CD14-positive monocyte (primary cell): ENCODE measurements around the gene CBLB. TPM values are rescaled to one million over a fixed set of nuclear protein-coding genes. Genes with fewer than 3 reads are reported as not detected.

Experiments used
- DNase-seq, 3 donors: peaks; one replicate each; pipeline ENCODE4 v3.0.0-alpha.2; 2011 to 2022
- H2AFZ ChIP-seq: 2 replicates; pipeline ENCODE4 v1.6.0; 2012; ENCODE audit warnings: mild to moderate bottlenecking, low read depth, low read length, inconsistent platforms; ENCODE audit not compliant: insufficient read depth, poor library complexity, severe bottlenecking
- H3K27ac ChIP-seq, 2 donors: 1 replicate in 1 of 2; 2 replicates in 1 of 2; pipeline ENCODE4 v1.5.1; 2012 to 2013; ENCODE audit warnings: low read length in 2 of 2, control low read depth in 1 of 2, inconsistent platforms in 1 of 2, low read depth in 1 of 2, mild to moderate bottlenecking in 1 of 2
- H3K27me3 ChIP-seq, 2 donors: one replicate each; pipeline versions ENCODE4 v1.6.0 to v1.6.1; 2011 to 2013; ENCODE audit warnings: low read length in 2 of 2; ENCODE audit not compliant: control insufficient read depth in 2 of 2, insufficient read depth in 2 of 2
- H3K36me3 ChIP-seq, 2 donors: replicated peaks in 1 of 2; 1 replicate in 1 of 2; 2 replicates in 1 of 2; pipeline versions ENCODE4 v1.5.1 to v1.6.1; 2012 to 2013; ENCODE audit warnings: low read length in 2 of 2, control low read depth in 1 of 2, inconsistent platforms in 1 of 2, mild to moderate bottlenecking in 1 of 2; ENCODE audit not compliant: insufficient read depth in 2 of 2, control insufficient read depth in 1 of 2
- H3K4me1 ChIP-seq, 2 donors: 1 replicate in 1 of 2; 2 replicates in 1 of 2; pipeline versions ENCODE4 v1.5.1 to v1.6.1; 2012 to 2013; ENCODE audit warnings: low read length in 2 of 2, control low read depth in 1 of 2, inconsistent platforms in 1 of 2, mild to moderate bottlenecking in 1 of 2, moderate library complexity in 1 of 2; ENCODE audit not compliant: insufficient read depth in 2 of 2, control insufficient read depth in 1 of 2
- H3K4me2 ChIP-seq: replicated peaks from 2 replicates; pipeline ENCODE3; 2012; ENCODE audit warnings: low read length, moderate library complexity, mild to moderate bottlenecking; ENCODE audit not compliant: poor library complexity, severe bottlenecking; ENCODE audit errors: extremely low read depth
- H3K4me3 ChIP-seq, 3 experiments: fragments of 200-600 bp in 1 of 3; sonication (generic) in 1 of 3; replicated peaks in 1 of 3; 1 replicate in 2 of 3; 2 replicates in 1 of 3; pipeline ENCODE4 v1.5.1; 2011 to 2013; ENCODE audit warnings: low read length in 3 of 3, mild to moderate bottlenecking in 3 of 3, control low read depth in 2 of 3, low read depth in 2 of 3, inconsistent platforms in 1 of 3, moderate library complexity in 1 of 3
- H3K79me2 ChIP-seq: 2 replicates; pipeline ENCODE4 v1.6.0; 2012; ENCODE audit warnings: mild to moderate bottlenecking, control low read depth, inconsistent platforms, low read length, moderate library complexity; ENCODE audit not compliant: insufficient read depth
- H3K9ac ChIP-seq: 2 replicates; pipeline ENCODE4 v1.6.0; 2017; ENCODE audit warnings: low read length, mild to moderate bottlenecking; ENCODE audit not compliant: insufficient read depth, poor library complexity, severe bottlenecking
- H3K9me3 ChIP-seq, 2 donors: replicated peaks in 1 of 2; 1 replicate in 1 of 2; 2 replicates in 1 of 2; pipeline versions ENCODE4 v1.5.1 to v1.6.1; 2012 to 2013; ENCODE audit warnings: low read length in 2 of 2, control low read depth in 1 of 2; ENCODE audit not compliant: control insufficient read depth in 1 of 2, insufficient read depth in 1 of 2
- H4K20me1 ChIP-seq: 2 replicates; pipeline ENCODE4 v1.6.0; 2012; ENCODE audit warnings: mild to moderate bottlenecking, low read length, control low read depth, moderate library complexity; ENCODE audit not compliant: insufficient read depth
- H3K27ac Mint-ChIP-seq, 7 donors: one replicate each; pipeline ENCODE4 v1.8.0; 2020; ENCODE audit warnings: mild to moderate bottlenecking in 7 of 7, mixed read lengths in 7 of 7, moderate library complexity in 6 of 7, inconsistent platforms in 2 of 7
- H3K27me3 Mint-ChIP-seq, 3 donors: one replicate each; pipeline ENCODE4 v1.8.0; 2021 to 2022; ENCODE audit warnings: low read depth in 3 of 3, mild to moderate bottlenecking in 3 of 3, mixed read lengths in 3 of 3, moderate library complexity in 3 of 3, inconsistent platforms in 1 of 3
- H3K36me3 Mint-ChIP-seq, 2 donors: one replicate each; pipeline ENCODE4 v1.8.0; 2020; ENCODE audit warnings: mixed read lengths in 2 of 2, inconsistent platforms in 1 of 2, mild to moderate bottlenecking in 1 of 2
- H3K4me1 Mint-ChIP-seq: one replicate; pipeline ENCODE4 v1.8.0; 2020; ENCODE audit warnings: mild to moderate bottlenecking, mixed read lengths
- H3K4me3 Mint-ChIP-seq, 2 donors: one replicate each; pipeline ENCODE4 v1.8.0; 2020; ENCODE audit warnings: mild to moderate bottlenecking in 2 of 2, mixed read lengths in 2 of 2, moderate library complexity in 1 of 2
- H3K9me3 Mint-ChIP-seq, 7 donors: one replicate each; pipeline ENCODE4 v1.8.0; 2020 to 2022; ENCODE audit warnings: mixed read lengths in 7 of 7, mild to moderate bottlenecking in 6 of 7, moderate library complexity in 6 of 7, inconsistent platforms in 2 of 7
- WGBS: methylation state at CpG from one replicate; pipeline ENCODE4 v1.1.5; 2013; ENCODE audit warnings: missing lambda C conversion rate; ENCODE audit not compliant: insufficient coverage; 5-methylcytosine and 5-hydroxymethylcytosine counted together
- intact Hi-C, 2 donors: fragments of 100-400 bp; cut with micrococcal nuclease; formaldehyde crosslinking; loops; one replicate each; pipeline versions ENCODE4 v1.15.0 to v1.15.1; 2023
- polyA plus RNA-seq, 3 donors: library from polyadenylated mRNA; depleted of rRNA in 1 of 3; unstranded in 2 of 3; stranded (reverse) in 1 of 3; fragments of 300-500 nt in 2 of 3; fragments of >200 nt in 1 of 3; fragmentation: Illumina TruSeq in 2 of 3; gene quantifications; 1 replicate in 2 of 3; 2 replicates in 1 of 3; pipeline ENCODE4 v1.2.3, GENCODE V29; 2012 to 2021
- TF ChIP-seq, protein P1 (sequence below): fragments of 200-600 bp; IDR thresholded peaks from one replicate; pipeline ENCODE4 v1.8.0; 2022; ENCODE audit warnings: antibody characterized with exemption, mild to moderate bottlenecking

The CBLB gene
- polyA plus RNA-seq, 3 donors: 1.6 to 8.1 (median 3.6) TPM

- intact Hi-C loops: no loop called here
These were observed 88.7 kb downstream of the CBLB start for GRCh38 chr3:105780107-105780506.

GRCh38 chr3:105775368-105775767, 93.4 kb downstream of the CBLB start:
- Mint-ChIP-seq H3K27ac (no peak overlapping the region), H3K27me3 (peaks cover 0 to 4% (median 0%) of the 10 kb centered on the region in 3 donors), H3K4me3 (no peak overlapping the region), H3K36me3 (peaks cover 0 to 8% of the 10 kb centered on the region in 2 donors), H3K9me3 (peaks cover 0 to 2% (median 0%) of the 10 kb centered on the region in 7 donors), H3K4me1 (no peaks in the 10 kb centered on the region)
- H2AFZ ChIP-seq: no peak overlapping the region
- H3K27ac ChIP-seq: no peak overlapping the region
- no peaks in the 10 kb centered on the region for H3K36me3 ChIP-seq
- no peak for DNase-seq
- H3K9ac ChIP-seq: no peak overlapping the region
- TF ChIP-seq, protein P1, sequence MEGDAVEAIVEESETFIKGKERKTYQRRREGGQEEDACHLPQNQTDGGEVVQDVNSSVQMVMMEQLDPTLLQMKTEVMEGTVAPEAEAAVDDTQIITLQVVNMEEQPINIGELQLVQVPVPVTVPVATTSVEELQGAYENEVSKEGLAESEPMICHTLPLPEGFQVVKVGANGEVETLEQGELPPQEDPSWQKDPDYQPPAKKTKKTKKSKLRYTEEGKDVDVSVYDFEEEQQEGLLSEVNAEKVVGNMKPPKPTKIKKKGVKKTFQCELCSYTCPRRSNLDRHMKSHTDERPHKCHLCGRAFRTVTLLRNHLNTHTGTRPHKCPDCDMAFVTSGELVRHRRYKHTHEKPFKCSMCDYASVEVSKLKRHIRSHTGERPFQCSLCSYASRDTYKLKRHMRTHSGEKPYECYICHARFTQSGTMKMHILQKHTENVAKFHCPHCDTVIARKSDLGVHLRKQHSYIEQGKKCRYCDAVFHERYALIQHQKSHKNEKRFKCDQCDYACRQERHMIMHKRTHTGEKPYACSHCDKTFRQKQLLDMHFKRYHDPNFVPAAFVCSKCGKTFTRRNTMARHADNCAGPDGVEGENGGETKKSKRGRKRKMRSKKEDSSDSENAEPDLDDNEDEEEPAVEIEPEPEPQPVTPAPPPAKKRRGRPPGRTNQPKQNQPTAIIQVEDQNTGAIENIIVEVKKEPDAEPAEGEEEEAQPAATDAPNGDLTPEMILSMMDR: no peak
- H3K79me2 ChIP-seq: no peaks in the 10 kb centered on the region
- H3K4me2 ChIP-seq: no peak overlapping the region
- no peaks in the 10 kb centered on the region for H3K27me3 ChIP-seq
- intact Hi-C loops: no loop called here
- no peak overlapping the region for H3K4me3 ChIP-seq
- no peaks in the 10 kb centered on the region for H3K4me1 ChIP-seq
- H4K20me1 ChIP-seq: no peaks in the 10 kb centered on the region
- no peaks in the 10 kb centered on the region for H3K9me3 ChIP-seq
- no CpG with 5 or more reads among the region's 3 CpGs for WGBS

More at GRCh38 chr3:105780107-105780506, 88.7 kb downstream of the CBLB start:
- Histone ChIP-seq H2AFZ (no peak overlapping the region), H3K9me3 (no peaks in the 10 kb centered on the region), H3K4me1 (no peaks in the 10 kb centered on the region), H3K27me3 (no peaks in the 10 kb centered on the region), H3K4me2 (no peak overlapping the region), H3K27ac (no peak overlapping the region), H4K20me1 (no peaks in the 10 kb centered on the region), H3K36me3 (no peaks in the 10 kb centered on the region), H3K9ac (no peak overlapping the region), H3K79me2 (no peaks in the 10 kb centered on the region), H3K4me3 (no peak overlapping the region)
- H3K4me1 Mint-ChIP-seq: no peaks in the 10 kb centered on the region
- DNase-seq: no peak
- H3K27me3 Mint-ChIP-seq: peaks cover 0 to 2% (median 0%) of the 10 kb centered on the region in 3 donors
- no peak overlapping the region for H3K4me3 Mint-ChIP-seq
- TF ChIP-seq, protein P1: no peak
- H3K9me3 Mint-ChIP-seq: peaks cover 0 to 1% (median 0%) of the 10 kb centered on the region in 7 donors
- no CpG with 5 or more reads among the region's 2 CpGs for WGBS
- H3K36me3 Mint-ChIP-seq: no peaks in the 10 kb centered on the region
- no peak overlapping the region for H3K27ac Mint-ChIP-seq
